OCI-LY7 (cell line): Measurements from ENCODE around the gene RAB3GAP2.

Experiments used
- EZH2phosphoT487 ChIP-seq: fragments of 200-600 bp; sonication (generic); IDR thresholded peaks from 2 replicates; pipeline ENCODE4 v1.6.1; 2018; ENCODE audit warnings: low read depth, borderline replicate concordance, mild to moderate bottlenecking, mixed run types, antibody characterized with exemption, low read length, moderate library complexity, mixed read lengths
- TF ChIP-seq, protein P1 (sequence below): fragments of 200-600 bp; sonication (generic); conservative IDR thresholded peaks from 2 replicates; pipeline ENCODE4 v1.5.1; 2014; ENCODE audit warnings: mild to moderate bottlenecking, antibody characterized with exemption, low read length, moderate library complexity, mixed read lengths

- TF ChIP-seq EZH2phosphoT487 = no peak
- TF ChIP-seq, protein P1, sequence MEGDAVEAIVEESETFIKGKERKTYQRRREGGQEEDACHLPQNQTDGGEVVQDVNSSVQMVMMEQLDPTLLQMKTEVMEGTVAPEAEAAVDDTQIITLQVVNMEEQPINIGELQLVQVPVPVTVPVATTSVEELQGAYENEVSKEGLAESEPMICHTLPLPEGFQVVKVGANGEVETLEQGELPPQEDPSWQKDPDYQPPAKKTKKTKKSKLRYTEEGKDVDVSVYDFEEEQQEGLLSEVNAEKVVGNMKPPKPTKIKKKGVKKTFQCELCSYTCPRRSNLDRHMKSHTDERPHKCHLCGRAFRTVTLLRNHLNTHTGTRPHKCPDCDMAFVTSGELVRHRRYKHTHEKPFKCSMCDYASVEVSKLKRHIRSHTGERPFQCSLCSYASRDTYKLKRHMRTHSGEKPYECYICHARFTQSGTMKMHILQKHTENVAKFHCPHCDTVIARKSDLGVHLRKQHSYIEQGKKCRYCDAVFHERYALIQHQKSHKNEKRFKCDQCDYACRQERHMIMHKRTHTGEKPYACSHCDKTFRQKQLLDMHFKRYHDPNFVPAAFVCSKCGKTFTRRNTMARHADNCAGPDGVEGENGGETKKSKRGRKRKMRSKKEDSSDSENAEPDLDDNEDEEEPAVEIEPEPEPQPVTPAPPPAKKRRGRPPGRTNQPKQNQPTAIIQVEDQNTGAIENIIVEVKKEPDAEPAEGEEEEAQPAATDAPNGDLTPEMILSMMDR = no peak
Observed at GRCh38 chr1:220151454-220151853, 120.8 kb downstream of the RAB3GAP2 start.
